Measurements from ENCODE around the gene TMEM201.

GRCh38 chr1:9605946-9606455 is 17.3 kb downstream of the TMEM201 start:
- TF ChIP-seq, protein P1, sequence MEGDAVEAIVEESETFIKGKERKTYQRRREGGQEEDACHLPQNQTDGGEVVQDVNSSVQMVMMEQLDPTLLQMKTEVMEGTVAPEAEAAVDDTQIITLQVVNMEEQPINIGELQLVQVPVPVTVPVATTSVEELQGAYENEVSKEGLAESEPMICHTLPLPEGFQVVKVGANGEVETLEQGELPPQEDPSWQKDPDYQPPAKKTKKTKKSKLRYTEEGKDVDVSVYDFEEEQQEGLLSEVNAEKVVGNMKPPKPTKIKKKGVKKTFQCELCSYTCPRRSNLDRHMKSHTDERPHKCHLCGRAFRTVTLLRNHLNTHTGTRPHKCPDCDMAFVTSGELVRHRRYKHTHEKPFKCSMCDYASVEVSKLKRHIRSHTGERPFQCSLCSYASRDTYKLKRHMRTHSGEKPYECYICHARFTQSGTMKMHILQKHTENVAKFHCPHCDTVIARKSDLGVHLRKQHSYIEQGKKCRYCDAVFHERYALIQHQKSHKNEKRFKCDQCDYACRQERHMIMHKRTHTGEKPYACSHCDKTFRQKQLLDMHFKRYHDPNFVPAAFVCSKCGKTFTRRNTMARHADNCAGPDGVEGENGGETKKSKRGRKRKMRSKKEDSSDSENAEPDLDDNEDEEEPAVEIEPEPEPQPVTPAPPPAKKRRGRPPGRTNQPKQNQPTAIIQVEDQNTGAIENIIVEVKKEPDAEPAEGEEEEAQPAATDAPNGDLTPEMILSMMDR (IDR thresholded peaks at IDR 0.05; ENCODE audit: extremely low read depth in 1 of 2, insufficient read depth in 1 of 2, low read depth in 1 of 2, low read length in 2 of 2) = no peak
- no peak for TF ChIP-seq POLR2A (IDR thresholded peaks at IDR 0.05; ENCODE audit: low read depth, low read length)
